Measurements from ENCODE around the gene CEP85.
A peak's percentile ranks its signal among the peaks of the same experiment; 100 is the strongest.

- TF ChIP-seq CTCF (IDR thresholded peaks at IDR 0.05; ENCODE audit: low read depth, low read length, missing input control): no peak
- peak; percentile 57 for TF ChIP-seq TAF1 (conservative IDR thresholded peaks at IDR 0.05)
- TF ChIP-seq RAD21 (IDR thresholded peaks at IDR 0.05): no peak
- TF ChIP-seq ZBTB33 (IDR thresholded peaks at IDR 0.05): peak; percentile 60
- no peak for TF ChIP-seq ATF3 (IDR thresholded peaks at IDR 0.05)
- peak; percentile 66 for TF ChIP-seq REST (IDR thresholded peaks at IDR 0.05)
- TF ChIP-seq JUND (IDR thresholded peaks at IDR 0.05): no peak
These were observed 8.8 kb upstream of the CEP85 start for GRCh38 chr1:26225033-26225831.
